Endothelial cell of umbilical vein (primary cell): ENCODE measurements around the gene CD151.

Experiments
- EZH2 ChIP-seq: IDR thresholded peaks from 2 replicates; pipeline ENCODE4 v1.6.1; 2012; ENCODE audit warnings: borderline replicate concordance, low read depth, mild to moderate bottlenecking, moderate library complexity, low read length, inconsistent platforms; ENCODE audit not compliant: severe bottlenecking
- FOS ChIP-seq: IDR thresholded peaks from 2 replicates; pipeline ENCODE4 v1.6.1; 2011; ENCODE audit warnings: mild to moderate bottlenecking, low read length, moderate library complexity, borderline replicate concordance; ENCODE audit not compliant: insufficient read depth
- GATA2 ChIP-seq: IDR thresholded peaks from 2 replicates; pipeline ENCODE4 v1.7.0; 2011; ENCODE audit warnings: low read depth, mild to moderate bottlenecking, moderate library complexity, mixed read lengths, low read length; ENCODE audit not compliant: insufficient read length, insufficient read depth
- POLR2A ChIP-seq: IDR thresholded peaks from 2 replicates; pipeline ENCODE4 v1.6.1; 2012; ENCODE audit warnings: low read depth, mild to moderate bottlenecking, control low read depth, low read length
- POLR2AphosphoS5 ChIP-seq: IDR thresholded peaks from 2 replicates; pipeline ENCODE4 v1.6.1; 2012; ENCODE audit warnings: low read depth, mild to moderate bottlenecking, control low read depth, low read length, moderate library complexity; ENCODE audit not compliant: insufficient read depth
- TF ChIP-seq, protein P1 (sequence below), 2 donors: IDR thresholded peaks; 1 replicate in 1 of 2; 2 replicates in 1 of 2; pipeline ENCODE4 v1.5.1; 2011; ENCODE audit warnings: low read length in 2 of 2, mild to moderate bottlenecking in 2 of 2, moderate library complexity in 2 of 2, control low read depth in 1 of 2, inconsistent platforms in 1 of 2, low read depth in 1 of 2; ENCODE audit not compliant: insufficient read depth in 1 of 2; ENCODE audit errors: extremely low read depth in 1 of 2
- TF ChIP-seq, protein P2 (sequence below): IDR thresholded peaks from 2 replicates; pipeline ENCODE4 v1.6.1; 2011; ENCODE audit not compliant: insufficient read depth, insufficient read length

DNA sequence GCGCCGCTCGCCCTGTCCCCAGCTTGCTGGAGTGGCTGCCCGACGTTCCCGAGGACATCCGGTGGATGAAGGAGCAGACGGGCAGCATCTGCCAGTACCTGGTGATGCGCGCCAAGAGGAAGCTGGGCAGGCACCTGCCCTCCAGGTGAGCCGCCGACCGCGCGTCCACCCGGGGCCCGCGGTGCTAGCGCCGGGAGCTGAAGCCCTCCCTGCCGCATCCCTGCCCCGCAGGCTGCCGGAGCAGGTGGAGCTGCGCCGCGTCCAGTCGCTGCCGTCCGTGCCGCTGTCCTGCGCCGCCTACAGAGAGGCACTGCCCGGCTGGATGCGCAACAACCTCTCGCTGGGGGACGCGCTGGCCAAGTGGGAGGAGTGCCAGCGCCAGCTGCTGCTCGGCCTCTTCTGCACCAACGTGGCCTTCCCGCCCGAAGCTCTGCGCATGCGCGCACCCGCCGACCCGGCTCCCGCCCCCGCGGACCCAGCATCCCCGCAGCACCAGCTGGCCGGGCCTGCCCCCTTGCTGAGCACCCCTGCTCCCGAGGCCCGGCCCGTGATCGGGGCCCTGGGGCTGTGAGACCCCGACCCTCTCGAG is 8.4 kb upstream of the CD151 start:
- TF ChIP-seq, protein P1, sequence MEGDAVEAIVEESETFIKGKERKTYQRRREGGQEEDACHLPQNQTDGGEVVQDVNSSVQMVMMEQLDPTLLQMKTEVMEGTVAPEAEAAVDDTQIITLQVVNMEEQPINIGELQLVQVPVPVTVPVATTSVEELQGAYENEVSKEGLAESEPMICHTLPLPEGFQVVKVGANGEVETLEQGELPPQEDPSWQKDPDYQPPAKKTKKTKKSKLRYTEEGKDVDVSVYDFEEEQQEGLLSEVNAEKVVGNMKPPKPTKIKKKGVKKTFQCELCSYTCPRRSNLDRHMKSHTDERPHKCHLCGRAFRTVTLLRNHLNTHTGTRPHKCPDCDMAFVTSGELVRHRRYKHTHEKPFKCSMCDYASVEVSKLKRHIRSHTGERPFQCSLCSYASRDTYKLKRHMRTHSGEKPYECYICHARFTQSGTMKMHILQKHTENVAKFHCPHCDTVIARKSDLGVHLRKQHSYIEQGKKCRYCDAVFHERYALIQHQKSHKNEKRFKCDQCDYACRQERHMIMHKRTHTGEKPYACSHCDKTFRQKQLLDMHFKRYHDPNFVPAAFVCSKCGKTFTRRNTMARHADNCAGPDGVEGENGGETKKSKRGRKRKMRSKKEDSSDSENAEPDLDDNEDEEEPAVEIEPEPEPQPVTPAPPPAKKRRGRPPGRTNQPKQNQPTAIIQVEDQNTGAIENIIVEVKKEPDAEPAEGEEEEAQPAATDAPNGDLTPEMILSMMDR (IDR thresholded peaks at IDR 0.05; ENCODE audit: extremely low read depth in 1 of 2, insufficient read depth in 1 of 2, low read depth in 1 of 2, low read length in 2 of 2) = no peak
- TF ChIP-seq EZH2 (no peak), POLR2A (no peak), POLR2AphosphoS5 (no peak), GATA2 (no peak), FOS (no peak)
- TF ChIP-seq, protein P2, sequence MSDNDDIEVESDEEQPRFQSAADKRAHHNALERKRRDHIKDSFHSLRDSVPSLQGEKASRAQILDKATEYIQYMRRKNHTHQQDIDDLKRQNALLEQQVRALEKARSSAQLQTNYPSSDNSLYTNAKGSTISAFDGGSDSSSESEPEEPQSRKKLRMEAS = no peak
